ENCODE results near the gene LRRC27.
"Not testable (repeated sequence)": the region's sequence is repeated elsewhere in the genome, so short reads cannot be mapped to it uniquely, and the experiment has no call there.

Gene LRRC27

DNA sequence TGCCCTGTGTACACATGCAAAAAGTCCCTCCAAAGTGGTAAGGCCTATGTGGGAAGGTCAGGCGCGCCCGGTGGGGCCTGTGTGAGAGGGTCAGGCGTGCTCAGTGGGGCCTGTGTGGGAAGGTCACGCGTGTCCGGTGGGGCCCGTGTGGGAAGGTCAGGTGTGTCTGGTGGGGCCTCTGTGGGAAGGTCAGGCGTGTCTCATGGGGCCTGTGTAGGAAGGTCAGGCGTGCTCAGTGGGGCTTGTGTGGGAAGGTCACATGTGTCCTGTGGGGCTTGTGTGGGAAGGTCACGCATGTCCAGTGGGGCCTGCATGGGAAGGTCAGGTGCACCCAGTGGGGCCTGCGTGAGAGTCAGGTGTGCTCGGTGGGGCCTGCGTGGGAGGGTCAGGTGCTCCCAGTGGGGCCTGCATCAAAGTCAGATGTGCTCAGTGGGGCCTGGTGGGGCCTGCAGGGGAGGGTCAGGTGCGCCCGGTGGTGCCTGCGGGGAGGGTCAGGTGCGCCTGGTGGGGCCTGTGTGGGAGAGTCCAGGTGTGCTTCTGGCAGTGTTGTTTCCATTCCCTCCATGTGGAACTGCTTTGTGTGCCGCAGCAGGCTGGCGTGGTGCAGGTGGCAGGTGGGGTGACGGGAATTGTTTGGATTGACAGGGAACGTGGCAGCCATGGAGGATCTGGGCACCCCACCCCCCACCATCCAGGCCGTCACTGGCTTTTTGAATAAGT lies 15.4 kb downstream of the LRRC27 start:
- FAIRE-seq (no peak), DNase-seq (ENCODE audit: insufficient read length, low spot score) (no peak)
- no peak for TF ChIP-seq POLR2A (IDR thresholded peaks at IDR 0.05; ENCODE audit: low read depth, low read length)

DNA sequence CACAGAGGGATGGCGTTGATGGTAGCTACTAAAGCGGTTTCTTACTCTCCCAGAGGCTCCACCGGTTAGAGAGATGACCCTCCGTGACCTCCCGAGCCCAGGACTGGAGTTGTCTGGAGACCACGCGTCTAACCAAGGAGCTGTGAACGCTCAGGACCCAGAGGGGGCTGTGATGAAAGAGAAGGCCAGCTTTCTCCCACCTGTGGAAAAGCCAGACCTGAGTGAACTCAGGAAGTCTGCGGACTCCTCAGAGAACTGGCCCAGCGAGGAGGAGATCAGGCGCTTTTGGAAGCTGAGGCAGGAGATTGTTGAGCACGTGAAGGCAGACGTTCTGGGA lies 15.9 kb downstream of the LRRC27 start:
- DNase-seq (ENCODE audit: insufficient read length, low spot score), result no peak

DNA sequence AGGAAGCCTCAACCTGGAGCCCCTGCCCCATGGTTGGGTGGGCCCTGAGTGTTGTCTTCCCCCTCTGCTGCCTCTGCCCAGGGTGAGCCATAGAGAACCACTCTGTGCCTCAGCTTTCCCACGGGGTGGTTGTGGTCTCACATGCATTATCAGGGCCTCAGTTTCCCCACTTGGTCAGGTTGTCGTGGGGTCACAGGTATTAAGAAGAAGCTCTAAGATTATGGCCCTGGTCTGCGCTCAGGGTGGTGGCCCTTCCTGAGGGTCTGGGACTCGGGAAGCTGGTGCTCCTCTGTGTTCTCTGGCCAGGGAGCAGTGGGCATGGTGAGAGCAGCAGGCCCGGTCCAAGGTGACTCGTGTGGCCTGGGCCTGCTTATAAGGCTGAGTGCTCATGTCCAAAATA lies 17.8 kb downstream of the LRRC27 start:
- DNase-seq (ENCODE audit: insufficient read length, low spot score) (no peak), FAIRE-seq (no peak)
- TF ChIP-seq POLR2A (IDR thresholded peaks at IDR 0.05; ENCODE audit: low read depth, low read length), result no peak

More for the DNA sequence above, 15.9 kb downstream of the LRRC27 start:
- TF ChIP-seq POLR2A (IDR thresholded peaks at IDR 0.05; ENCODE audit: low read depth, low read length), result no peak
- FAIRE-seq, result no peak

DNA sequence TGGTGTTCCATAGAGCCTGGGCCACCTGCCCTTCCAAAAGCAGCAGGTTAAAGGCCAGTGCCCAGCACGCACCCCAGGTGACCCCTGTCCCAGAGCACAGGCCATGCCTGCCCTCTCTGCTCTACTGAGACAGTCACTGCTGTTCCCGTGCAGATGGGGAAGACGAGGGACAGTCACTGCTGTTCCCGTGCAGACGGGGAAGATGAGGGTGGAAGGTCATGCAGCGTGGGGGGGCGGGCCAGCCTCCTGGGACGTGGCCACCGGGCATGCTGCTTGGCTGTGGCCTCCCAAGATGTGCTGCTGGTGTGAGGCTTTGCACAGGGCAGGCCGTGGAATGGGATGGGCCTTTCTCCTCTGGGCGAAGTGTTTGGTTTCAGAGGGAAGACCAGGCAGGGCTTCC lies 18.4 kb downstream of the LRRC27 start:
- FAIRE-seq, result no peak
- TF ChIP-seq POLR2A (IDR thresholded peaks at IDR 0.05; ENCODE audit: low read depth, low read length), result no peak
- no peak for DNase-seq (ENCODE audit: insufficient read length, low spot score)

DNA sequence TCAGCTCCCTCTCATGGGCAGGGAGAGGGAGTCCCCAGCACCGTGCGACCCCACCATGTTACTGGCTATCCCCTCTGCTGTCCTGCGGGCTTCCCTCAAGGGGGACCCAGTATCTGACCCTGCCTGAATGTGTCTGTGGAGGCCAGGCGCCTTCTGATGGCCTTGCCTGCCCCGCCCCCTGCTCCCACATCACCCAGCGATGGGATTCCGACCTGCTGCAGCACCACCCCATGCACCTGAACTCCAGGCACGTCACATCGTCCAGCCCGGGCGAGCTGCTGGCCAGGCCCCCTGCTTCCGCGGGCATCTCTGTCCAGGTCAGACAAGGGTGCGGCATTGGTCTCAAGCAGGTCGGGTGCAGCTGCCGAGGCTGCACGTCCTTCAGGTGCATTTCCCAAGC lies 19.0 kb downstream of the LRRC27 start:
- TF ChIP-seq POLR2A (IDR thresholded peaks at IDR 0.05; ENCODE audit: low read depth, low read length), result no peak
- FAIRE-seq (no peak), DNase-seq (ENCODE audit: insufficient read length, low spot score) (no peak)

DNA sequence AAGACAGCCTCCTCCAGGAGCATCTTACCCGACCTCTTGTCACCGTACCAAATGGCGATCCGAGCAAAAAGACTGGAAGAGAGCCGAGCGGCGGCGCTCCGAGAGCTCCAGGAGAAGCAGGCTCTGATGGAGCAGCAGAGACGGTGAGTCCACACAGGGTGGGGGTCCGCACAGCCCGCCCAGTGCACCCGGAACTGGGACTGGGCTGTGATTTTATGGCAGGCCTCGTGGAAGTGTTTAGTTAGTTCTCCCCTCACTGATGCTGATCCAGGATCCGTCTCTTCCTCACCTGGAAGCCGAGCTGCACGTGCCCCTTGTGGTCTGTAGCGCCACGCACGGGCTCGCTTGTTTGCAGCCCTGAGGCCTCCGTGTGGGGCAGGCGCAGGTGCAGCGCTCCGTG lies 19.6 kb downstream of the LRRC27 start:
- TF ChIP-seq POLR2A (IDR thresholded peaks at IDR 0.05; ENCODE audit: low read depth, low read length), result no peak
- DNase-seq (ENCODE audit: insufficient read length, low spot score), result no peak
- FAIRE-seq, result no peak

DNA sequence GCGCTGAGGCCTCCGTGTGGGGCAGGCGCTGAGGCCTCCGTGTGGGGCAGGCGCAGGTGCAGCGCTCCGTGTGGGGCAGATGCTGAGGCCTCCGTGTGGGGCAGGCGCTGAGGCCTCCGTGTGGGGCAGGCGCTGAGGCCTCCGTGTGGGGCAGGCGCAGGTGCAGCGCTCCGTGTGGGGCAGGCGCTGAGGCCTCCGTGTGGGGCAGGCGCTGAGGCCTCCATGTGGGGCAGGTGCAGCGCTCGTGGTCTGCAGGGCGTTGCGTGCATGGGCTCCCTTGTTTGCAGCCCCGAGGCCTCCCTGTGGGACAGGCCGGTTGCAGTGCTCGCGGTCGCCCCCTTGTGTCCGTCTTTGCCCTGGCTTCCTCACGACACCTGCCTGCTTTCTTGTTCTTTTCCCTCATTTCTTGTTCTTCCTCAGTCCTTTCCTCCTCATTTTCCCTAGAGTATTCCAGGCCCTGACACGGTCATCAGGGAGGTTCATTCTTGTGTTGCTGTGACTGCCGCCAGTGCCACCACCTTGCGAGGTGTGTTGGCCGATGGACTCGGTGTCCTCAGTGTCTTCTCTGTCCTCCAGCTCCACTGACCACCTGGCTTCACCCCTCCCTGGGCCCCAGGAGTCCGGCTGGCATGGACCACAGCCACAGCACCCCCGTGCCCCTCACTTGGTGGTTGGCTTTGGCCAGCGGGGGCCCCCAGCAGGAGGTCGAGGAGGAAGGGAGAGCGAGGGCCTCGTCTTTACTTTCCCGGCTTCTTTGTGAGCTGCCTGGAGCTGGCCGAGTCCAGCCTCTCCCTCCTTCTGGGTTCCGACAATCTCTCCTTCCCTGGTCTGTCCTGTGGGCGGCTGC lies 20.7 kb downstream of the LRRC27 start:
- DNase-seq (ENCODE audit: insufficient read length, low spot score), result peak; percentile 70

DNA sequence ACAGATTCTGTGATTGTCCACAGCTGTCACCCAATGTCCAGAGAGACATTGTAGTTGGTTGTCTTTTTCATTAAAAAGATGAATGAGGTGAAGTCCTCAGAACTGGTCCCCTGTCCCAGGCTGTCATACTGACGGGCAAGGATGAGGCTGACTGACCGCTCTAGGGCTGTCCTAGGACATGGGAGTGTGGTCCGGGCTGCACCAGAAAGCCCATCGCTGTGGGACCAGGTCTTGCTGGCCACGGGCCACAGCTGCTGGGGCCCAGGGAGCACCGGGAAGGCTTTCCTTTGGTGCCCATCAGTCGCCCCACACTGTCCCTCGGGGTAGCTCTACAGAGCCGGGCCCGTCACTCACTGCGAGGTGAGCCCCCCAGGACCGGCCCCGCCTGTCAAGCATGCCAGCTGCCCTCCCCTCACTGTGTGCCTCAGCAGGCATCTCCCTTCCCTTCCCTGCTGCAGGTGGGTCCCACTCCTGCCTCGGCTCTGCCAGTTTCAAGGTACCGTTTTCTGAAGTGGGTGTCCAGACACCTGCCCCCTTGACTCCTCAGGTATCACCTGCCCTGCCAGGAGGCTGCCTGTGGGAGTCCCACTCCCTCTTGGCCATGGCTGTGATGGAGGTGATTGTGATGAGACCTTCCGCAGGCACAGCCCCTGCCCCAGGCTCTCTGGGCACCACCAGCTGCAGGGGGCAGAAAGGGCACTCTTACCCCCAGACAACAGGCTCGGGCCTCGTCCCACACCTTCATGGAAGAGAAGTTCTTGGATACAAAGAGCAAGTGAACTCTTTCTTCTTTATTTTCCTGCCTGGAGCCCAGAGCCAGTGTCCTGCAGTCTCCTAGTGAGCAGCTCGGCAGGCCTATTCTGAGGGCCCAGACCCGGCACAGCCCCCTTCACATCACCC lies 21.7 kb downstream of the LRRC27 start:
- FAIRE-seq, result no peak
- TF ChIP-seq POLR2A (IDR thresholded peaks at IDR 0.05; ENCODE audit: low read depth, low read length), result no peak
- no peak for DNase-seq (ENCODE audit: insufficient read length, low spot score)

More for the DNA sequence above, 20.7 kb downstream of the LRRC27 start:
- FAIRE-seq, result not testable (repeated sequence)

DNA sequence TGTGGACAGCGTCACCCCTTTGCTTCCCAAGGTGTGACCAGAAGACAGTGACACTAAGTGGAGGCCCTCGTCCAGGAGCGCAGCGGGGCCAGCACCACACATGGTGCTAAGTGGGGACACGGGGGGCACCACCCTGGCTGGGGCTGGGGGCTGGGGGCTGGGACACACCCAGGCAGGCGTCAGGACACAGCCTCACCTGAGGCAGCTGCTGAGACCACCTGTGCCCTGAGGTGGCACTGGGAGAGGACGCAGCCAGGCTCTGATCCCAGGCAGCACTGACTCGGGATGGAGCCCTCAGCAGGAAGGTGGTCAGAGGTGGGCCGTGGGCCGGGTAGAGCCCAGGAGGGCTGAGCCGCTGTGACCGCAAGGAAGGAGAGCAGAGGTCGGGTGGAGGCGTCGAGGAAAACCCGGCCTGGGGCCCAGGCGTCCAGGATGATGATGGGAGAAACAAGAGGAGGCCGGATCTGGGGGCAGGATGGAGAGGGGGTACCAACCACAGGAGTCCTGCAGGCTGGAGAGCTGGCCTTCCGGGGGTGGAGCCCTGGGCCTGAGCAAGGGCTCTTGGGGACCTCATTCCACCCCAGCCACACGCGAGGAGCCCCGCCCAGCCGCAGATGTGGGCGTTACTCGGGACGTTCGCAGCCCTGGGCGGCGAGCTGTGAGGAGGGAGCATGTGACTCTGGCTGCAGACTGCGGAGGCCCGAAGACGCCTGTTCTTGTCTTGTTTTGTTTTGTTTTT lies 22.5 kb downstream of the LRRC27 start:
- no peak for DNase-seq (ENCODE audit: insufficient read length, low spot score)
- TF ChIP-seq POLR2A (IDR thresholded peaks at IDR 0.05; ENCODE audit: low read depth, low read length), result no peak

DNA sequence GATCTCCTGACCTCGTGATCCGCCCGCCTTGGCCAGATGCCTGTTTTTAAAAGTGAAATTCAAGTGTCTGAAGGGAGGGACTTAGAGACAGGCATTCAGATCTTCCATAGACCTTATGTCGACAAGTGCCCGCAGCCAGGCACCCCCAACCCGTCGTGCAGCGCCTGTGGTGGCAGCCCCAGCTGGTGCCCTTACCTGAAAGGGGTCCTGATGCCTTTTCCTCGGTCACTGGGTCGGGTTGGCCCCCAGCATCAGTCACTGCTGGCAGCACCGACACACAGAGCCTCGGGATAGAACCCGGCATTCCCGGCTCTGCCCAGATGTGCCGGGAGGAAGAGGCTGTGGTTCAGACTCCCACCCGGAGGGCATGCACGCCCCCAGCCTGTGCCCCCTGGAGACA lies 23.3 kb downstream of the LRRC27 start:
- DNase-seq (ENCODE audit: insufficient read length, low spot score) (no peak), FAIRE-seq (no peak)
- TF ChIP-seq POLR2A (IDR thresholded peaks at IDR 0.05; ENCODE audit: low read depth, low read length), result no peak

More for the DNA sequence above, 22.5 kb downstream of the LRRC27 start:
- FAIRE-seq, result no peak

DNA sequence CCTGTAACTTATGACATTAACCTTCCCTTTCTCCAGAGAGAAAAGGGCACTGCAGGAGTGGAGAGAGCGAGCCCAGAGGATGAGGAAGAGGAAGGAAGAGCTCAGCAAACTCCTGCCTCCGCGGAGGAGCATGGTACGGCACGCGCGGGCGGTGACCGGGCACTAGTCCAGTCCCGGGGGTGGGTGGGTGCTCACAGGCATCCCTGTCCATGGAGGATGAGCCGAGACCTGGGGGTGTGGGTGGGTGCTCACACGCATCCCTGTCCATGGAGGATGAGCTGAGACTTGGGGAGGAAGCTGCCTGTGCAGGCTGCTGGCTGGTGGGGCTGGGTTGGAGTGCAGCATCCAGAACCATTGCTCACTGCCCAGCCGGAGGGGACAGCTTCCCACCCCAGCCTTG lies 23.8 kb downstream of the LRRC27 start:
- TF ChIP-seq POLR2A (IDR thresholded peaks at IDR 0.05; ENCODE audit: low read depth, low read length), result no peak
- no peak for DNase-seq (ENCODE audit: insufficient read length, low spot score)
- no peak for FAIRE-seq

DNA sequence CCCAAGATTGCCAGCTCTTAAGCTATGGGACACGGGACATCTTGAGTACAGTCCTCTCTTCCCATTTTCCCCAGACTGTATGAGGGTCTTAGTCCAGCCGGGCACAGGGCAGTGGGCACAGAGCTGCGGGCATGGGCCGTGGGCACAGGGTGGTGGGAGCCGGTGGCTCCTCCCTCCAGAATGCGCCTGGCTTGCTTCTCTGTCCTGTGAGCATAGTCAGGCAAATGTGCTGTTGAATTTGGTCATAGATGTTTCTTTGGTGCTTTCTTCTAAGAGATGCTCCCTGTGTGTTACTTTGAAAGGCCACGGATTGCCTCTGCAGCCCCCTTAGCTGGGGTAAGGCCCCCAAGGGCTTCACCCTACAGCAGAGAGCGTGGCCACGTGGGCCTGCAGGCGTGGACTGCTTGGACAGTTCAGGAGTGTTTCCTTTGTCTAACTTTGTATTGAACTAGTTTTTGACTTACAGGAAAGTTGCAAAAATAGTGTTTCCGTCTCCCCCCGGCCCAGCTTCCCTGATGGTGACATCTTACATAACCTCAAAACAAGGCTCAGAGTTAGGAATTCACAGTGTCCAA lies 24.7 kb downstream of the LRRC27 start:
- TF ChIP-seq POLR2A (IDR thresholded peaks at IDR 0.05; ENCODE audit: low read depth, low read length), result no peak
- no peak for FAIRE-seq
- no peak for DNase-seq (ENCODE audit: insufficient read length, low spot score)
